ENCODE measurements around the gene INPP5J.

- TF ChIP-seq ZNF274 (IDR thresholded peaks at IDR 0.05; ENCODE audit: low read depth, low read length) (no peak), YY1 (IDR thresholded peaks at IDR 0.05; ENCODE audit: insufficient read depth, insufficient read length) (no peak)
Observed at GRCh38 chr22:31162015-31162765, 39.4 kb downstream of the INPP5J start.

Measured in NT2/D1 (cell line).